NCI-H1048 (cell line): ENCODE results near the gene PRR32.
"Not testable (repeated sequence)": the region's sequence is repeated elsewhere in the genome, so short reads cannot be mapped to it uniquely, and the experiment has no call there.

Source experiments
- DNase-seq: peaks from one replicate; lab custom pipeline; 2025; lab: John Stamatoyannopoulos, UW

The PRR32 gene

DNA sequence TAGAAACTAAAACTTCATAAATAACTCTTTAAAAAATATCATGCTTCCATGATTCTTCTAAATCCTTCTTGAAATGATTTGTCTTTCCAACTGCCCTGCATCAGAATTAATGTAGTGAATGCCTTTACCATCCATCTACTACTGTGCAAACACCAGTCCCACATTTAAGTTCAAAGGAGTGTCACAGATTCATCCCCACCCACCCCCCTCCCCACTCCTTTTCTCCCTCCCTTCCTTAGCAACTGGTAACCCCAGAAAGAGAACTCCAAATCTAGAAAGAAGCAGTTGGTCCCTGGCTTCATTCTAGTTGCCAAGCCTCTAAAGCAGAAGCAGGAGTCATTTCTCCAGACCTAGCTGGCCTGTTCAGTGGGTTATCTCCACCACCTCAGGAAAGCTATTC, at the start of gene PRR32:
Gene PRR32, plus strand, starts transcription at position 301 of the 400 bp plus-strand sequence. CDS start 115 bp downstream, outside the sequence.
- DNase-seq: no peak

DNA sequence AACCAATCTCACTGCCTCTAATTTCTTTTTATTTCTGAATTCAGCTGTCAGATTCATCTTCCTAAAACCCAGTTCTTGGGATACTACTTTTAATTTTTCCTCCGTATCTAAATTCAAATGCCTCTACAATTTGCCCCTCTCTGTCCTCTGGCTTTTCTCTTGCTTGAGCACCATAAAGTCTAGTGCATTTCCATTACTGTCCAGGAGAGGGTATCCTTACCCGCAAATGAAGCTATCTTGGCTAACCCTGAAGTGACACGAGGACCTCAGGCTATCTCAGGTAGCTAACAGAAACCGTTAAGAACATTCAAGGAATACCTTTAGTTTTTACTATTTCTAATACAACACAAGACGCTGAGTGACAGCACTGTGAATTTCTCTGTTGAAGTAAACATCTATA, 49.4 kb upstream of the PRR32 start:
- DNase-seq: peak; percentile 7

GRCh38 chrX:126785539-126785938, 34.0 kb upstream of the PRR32 start:
- DNase-seq: no peak

DNA sequence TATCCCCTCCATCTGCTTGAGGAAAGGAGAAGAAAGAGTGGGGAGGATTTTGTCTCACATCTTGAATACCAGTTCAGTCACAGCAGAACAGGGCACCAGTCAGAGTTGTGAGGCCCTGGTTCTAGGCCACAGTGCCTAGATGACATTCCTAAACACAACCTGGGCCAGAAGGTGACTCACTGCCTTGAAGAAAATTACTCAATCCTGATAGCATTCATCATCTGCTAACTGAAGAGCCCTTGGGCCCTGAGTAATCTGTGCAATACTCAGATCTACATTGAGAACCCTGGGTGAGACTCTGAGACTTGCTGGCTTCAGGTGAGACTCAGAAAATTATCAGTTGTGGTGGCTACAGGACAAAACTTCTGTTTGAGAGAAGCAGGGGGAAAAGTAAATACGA, 20.5 kb upstream of the PRR32 start:
- no peak for DNase-seq

DNA sequence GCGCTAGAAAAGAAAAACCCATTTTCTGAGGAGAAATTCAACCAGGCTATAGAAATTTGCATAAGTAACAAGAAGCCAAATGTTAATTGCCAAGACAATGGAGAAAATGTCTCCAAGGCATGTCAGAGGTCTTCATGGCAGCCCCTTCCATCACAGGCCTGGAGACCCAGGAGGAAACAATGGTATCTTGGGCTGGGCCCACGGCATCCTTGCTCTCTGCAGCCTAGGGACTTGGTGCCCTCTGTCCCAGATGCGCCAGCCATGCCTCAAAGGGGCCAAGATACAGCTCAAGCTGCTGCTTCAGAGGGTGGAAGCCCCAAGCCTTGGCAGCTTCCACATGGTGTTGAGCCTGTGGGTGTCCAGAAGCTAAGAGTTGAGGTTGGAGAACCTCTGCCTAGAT, 12.7 kb upstream of the PRR32 start:
- DNase-seq: not testable (repeated sequence)

- no peak for DNase-seq
Measured at GRCh38 chrX:126815806-126816205, 3.7 kb upstream of the PRR32 start.

GRCh38 chrX:126820700-126821420, 1.3 kb downstream of the PRR32 start:
- DNase-seq: no peak

GRCh38 chrX:126824338-126825007, 4.9 kb downstream of the PRR32 start:
- no peak for DNase-seq

DNA sequence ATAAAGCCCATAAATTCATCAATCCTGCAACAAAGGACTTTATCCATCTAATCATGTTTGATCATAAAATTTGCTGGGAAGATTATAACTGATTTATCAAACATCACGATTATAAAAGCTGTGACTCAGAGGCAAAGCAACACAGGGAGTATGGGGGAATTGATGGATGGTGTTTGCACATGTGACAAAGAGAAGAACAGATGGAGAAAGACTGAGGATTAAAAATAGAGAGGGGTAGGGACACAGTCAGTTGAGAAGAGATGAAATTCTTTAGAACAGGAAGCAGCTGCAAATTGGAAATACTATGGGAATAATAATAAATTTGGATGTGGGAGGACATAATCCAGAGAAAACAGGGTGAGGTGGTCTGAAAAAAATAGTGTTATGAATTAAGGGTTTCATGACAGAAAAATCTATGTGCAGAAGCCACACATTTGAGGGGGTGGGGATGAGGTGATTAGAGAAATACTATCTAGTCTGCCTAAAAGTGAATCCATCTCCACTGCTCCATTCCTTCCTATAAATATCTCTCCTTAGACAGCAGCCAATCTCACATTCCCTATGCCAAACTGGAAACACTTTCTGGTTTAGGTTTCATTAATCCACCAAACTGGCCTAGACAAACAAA, 6.2 kb downstream of the PRR32 start:
- no peak for DNase-seq

DNA sequence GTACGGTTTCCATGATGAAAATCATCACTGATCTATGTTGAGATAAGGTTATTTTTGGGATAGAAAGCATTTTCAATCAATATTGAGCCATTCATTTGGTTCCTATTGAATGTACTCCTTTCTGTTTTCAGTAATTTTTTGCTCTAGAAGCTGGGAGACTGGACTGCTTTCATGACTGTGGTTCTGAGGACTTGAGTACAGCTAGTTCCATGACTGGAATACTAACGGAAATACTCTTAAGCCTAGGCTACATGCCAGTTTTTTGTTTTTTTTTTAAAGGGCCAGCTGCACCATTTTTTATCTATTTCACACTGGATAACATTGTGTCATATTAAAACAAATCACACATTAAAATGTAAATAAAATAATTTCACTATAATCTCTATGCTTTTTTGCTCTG, 16.7 kb downstream of the PRR32 start:
- DNase-seq: no peak

GRCh38 chrX:126847143-126847542, 27.6 kb downstream of the PRR32 start:
- DNase-seq: no peak

- DNase-seq: no peak
Measured at GRCh38 chrX:126855839-126856524, 36.5 kb downstream of the PRR32 start.
